Stimulated activated naive CD4-positive, alpha-beta T cell (primary cell): ENCODE data around the gene ARHGAP10.

Experiments
- DNase-seq, 6 experiments: peaks; one replicate each; lab custom pipeline; 2025; lab: John Stamatoyannopoulos, UW

Gene ARHGAP10

GRCh38 chr4:147770831-147771230 is 38.9 kb downstream of the ARHGAP10 start:
- no peak for DNase-seq

- DNase-seq = no peak
These were observed 40.2 kb downstream of the ARHGAP10 start for GRCh38 chr4:147772056-147772455.

- DNase-seq = no peak
These were observed 40.6 kb downstream of the ARHGAP10 start for GRCh38 chr4:147772459-147772969.

GRCh38 chr4:147773261-147774184 is 41.6 kb downstream of the ARHGAP10 start:
- no peak for DNase-seq

GRCh38 chr4:147776716-147777115 is 44.8 kb downstream of the ARHGAP10 start:
- no peak for DNase-seq

- no peak for DNase-seq
These were observed 45.7 kb downstream of the ARHGAP10 start for GRCh38 chr4:147777456-147778091.

GRCh38 chr4:147778942-147779341 is 47.1 kb downstream of the ARHGAP10 start:
- no peak for DNase-seq

GRCh38 chr4:147779451-147779850 is 47.6 kb downstream of the ARHGAP10 start:
- DNase-seq = no peak

- DNase-seq = no peak
These were observed 48.4 kb downstream of the ARHGAP10 start for GRCh38 chr4:147780137-147780777.

- DNase-seq = no peak
These were observed 50.3 kb downstream of the ARHGAP10 start for GRCh38 chr4:147782087-147782781.

- no peak for DNase-seq
These were observed 53.2 kb downstream of the ARHGAP10 start for GRCh38 chr4:147785129-147785528.

GRCh38 chr4:147786031-147786430 is 54.1 kb downstream of the ARHGAP10 start:
- DNase-seq = no peak

- DNase-seq = no peak
These were observed 54.6 kb downstream of the ARHGAP10 start for GRCh38 chr4:147786531-147786930.

GRCh38 chr4:147787204-147787603 is 55.3 kb downstream of the ARHGAP10 start:
- no peak for DNase-seq

- DNase-seq = no peak
These were observed 56.9 kb downstream of the ARHGAP10 start for GRCh38 chr4:147788791-147789190.

- DNase-seq = no peak
These were observed 57.7 kb downstream of the ARHGAP10 start for GRCh38 chr4:147789596-147789995.

GRCh38 chr4:147790412-147790811 is 58.5 kb downstream of the ARHGAP10 start:
- no peak for DNase-seq

GRCh38 chr4:147791341-147791740 is 59.5 kb downstream of the ARHGAP10 start:
- DNase-seq = no peak

GRCh38 chr4:147791865-147792264 is 60.0 kb downstream of the ARHGAP10 start:
- no peak for DNase-seq

GRCh38 chr4:147793569-147794313 is 61.9 kb downstream of the ARHGAP10 start:
- no peak for DNase-seq

- no peak for DNase-seq
These were observed 62.4 kb downstream of the ARHGAP10 start for GRCh38 chr4:147794314-147794680.
